ENCODE results near the gene FBN2.

GRCh38 chr5:128328446-128328845 lies 209.6 kb downstream of the FBN2 start:
- TF ChIP-seq ZFP3 (CRISPR knock-in tag; IDR thresholded peaks at IDR 0.05), result no peak
- TF ChIP-seq PPARA (CRISPR knock-in tag; IDR thresholded peaks at IDR 0.05; ENCODE audit: borderline replicate concordance), result no peak
- TF ChIP-seq BACH2 (CRISPR knock-in tag; IDR thresholded peaks at IDR 0.05; ENCODE audit: borderline replicate concordance), result no peak
- TF ChIP-seq TSHZ2 (CRISPR knock-in tag; IDR thresholded peaks at IDR 0.05), result no peak

Data from SK-N-SH treated with all-trans-retinoic acid at 6 μM for 48 hours (cell line).